Liver (tissue), 9 donors: Measurements from ENCODE around the gene ADRA2B. TPM values are rescaled to one million over a fixed set of nuclear protein-coding genes. Genes with fewer than 3 reads are reported as not detected.

Experiments used
- DNase-seq: peaks from one replicate; pipeline ENCODE4 v3.0.0-alpha.2; 2017; ENCODE audit warnings: low spot score
- H3K27ac ChIP-seq, 2 donors: one replicate each; pipeline ENCODE4 v1.7.0; 2013; ENCODE audit warnings: inconsistent platforms in 2 of 2, low read length in 2 of 2, control low read depth in 1 of 2, low read depth in 1 of 2, mild to moderate bottlenecking in 1 of 2
- H3K27me3 ChIP-seq, 4 donors: one replicate each; pipeline versions ENCODE4 v1.6.1 to v1.7.0; 2013; ENCODE audit warnings: low read length in 3 of 4, inconsistent platforms in 1 of 4, mild to moderate bottlenecking in 1 of 4, moderate library complexity in 1 of 4; ENCODE audit not compliant: control insufficient read depth in 4 of 4, insufficient read depth in 4 of 4
- H3K36me3 ChIP-seq, 4 donors: one replicate each; pipeline versions ENCODE4 v1.6.1 to v1.7.0; 2013; ENCODE audit warnings: low read length in 3 of 4, mild to moderate bottlenecking in 3 of 4, low read depth in 1 of 4, moderate library complexity in 1 of 4; ENCODE audit not compliant: control insufficient read depth in 4 of 4, insufficient read depth in 3 of 4
- H3K4me1 ChIP-seq, 4 donors: one replicate each; pipeline versions ENCODE4 v1.6.1 to v1.7.0; 2013; ENCODE audit warnings: low read length in 3 of 4, mild to moderate bottlenecking in 3 of 4, moderate library complexity in 1 of 4; ENCODE audit not compliant: control insufficient read depth in 4 of 4, insufficient read depth in 4 of 4
- H3K4me3 ChIP-seq, 3 donors: one replicate each; pipeline versions ENCODE4 v1.6.1 to v1.7.0; 2013; ENCODE audit warnings: low read length in 3 of 3, control low read depth in 1 of 3, low read depth in 1 of 3, mild to moderate bottlenecking in 1 of 3
- H3K9ac ChIP-seq, 2 donors: one replicate each; pipeline ENCODE4 v1.7.0; 2013; ENCODE audit warnings: low read length in 2 of 2, mild to moderate bottlenecking in 2 of 2, moderate library complexity in 2 of 2, control low read depth in 1 of 2, low read depth in 1 of 2
- H3K9me3 ChIP-seq, 4 donors: one replicate each; pipeline versions ENCODE4 v1.6.1 to v1.7.0; 2013; ENCODE audit warnings: low read length in 3 of 4; ENCODE audit not compliant: control insufficient read depth in 4 of 4
- CTCF ChIP-seq: fragments of 150-350 bp; IDR thresholded peaks from 2 replicates; pipeline ENCODE4 v1.5.1; 2017; ENCODE audit warnings: improper control_type of control experiment, low read depth, low read length; ENCODE audit not compliant: missing input control
- EGR1 ChIP-seq, 2 donors: IDR thresholded peaks; 2 replicates each; pipeline ENCODE4 v1.6.1; 2016 to 2018; ENCODE audit warnings: antibody characterized with exemption in 2 of 2, low read depth in 2 of 2
- HNF4A ChIP-seq, 2 donors: conservative IDR thresholded peaks; 2 replicates each; pipeline ENCODE4 v1.6.1; 2016; ENCODE audit warnings: antibody characterized with exemption in 2 of 2, mild to moderate bottlenecking in 2 of 2
- HNF4G ChIP-seq: IDR thresholded peaks from 2 replicates; pipeline ENCODE4 v1.6.1; 2016; ENCODE audit warnings: antibody characterized with exemption
- MAX ChIP-seq: IDR thresholded peaks from 2 replicates; pipeline ENCODE4 v1.6.1; 2016; ENCODE audit warnings: antibody characterized with exemption
- REST ChIP-seq: IDR thresholded peaks from 2 replicates; pipeline ENCODE4 v1.6.1; 2016; ENCODE audit warnings: antibody characterized with exemption, mild to moderate bottlenecking
- SP1 ChIP-seq: IDR thresholded peaks from 2 replicates; pipeline ENCODE4 v1.6.1; 2018; ENCODE audit warnings: antibody characterized with exemption, mild to moderate bottlenecking
- TAF1 ChIP-seq: conservative IDR thresholded peaks from 2 replicates; pipeline ENCODE4 v1.6.1; 2016; ENCODE audit warnings: antibody characterized with exemption, mild to moderate bottlenecking
- YY1 ChIP-seq: IDR thresholded peaks from 2 replicates; pipeline ENCODE4 v1.6.1; 2016; ENCODE audit warnings: antibody characterized with exemption, mild to moderate bottlenecking
- WGBS: extraction: QIAGEN DNeasy Blood & Tissue Kit; methylation state at CpG from one replicate; pipeline ENCODE4 v1.1.7; 2013; 5-methylcytosine and 5-hydroxymethylcytosine counted together
- polyA plus RNA-seq, 2 donors: library from polyadenylated mRNA; stranded (reverse) in 1 of 2; unstranded in 1 of 2; fragments of 200-250 nt in 1 of 2; fragments of >200 nt in 1 of 2; fragmentation: Nextera tagmentation in 1 of 2; extraction: Ambion mirVana in 1 of 2; gene quantifications; one replicate each; pipeline versions ENCODE4 v1.2.1 to v1.2.3, GENCODE V29; 2013 to 2015
- total RNA-seq, 2 donors: library from RNA; depleted of rRNA; stranded (reverse); fragments of >200 nt; gene quantifications; one replicate each; pipeline ENCODE4 v1.2.3, GENCODE V29; 2014
- donor health status: healthy.
- donor health status: healthy.
- donor health status: healthy.
- donor health status: healthy.
- donor health status: healthy.

ADRA2B gene
- total and polyA plus RNA-seq, 4 donors: 1.3 to 8.6 (median 3.0) TPM

- no peak for TF ChIP-seq CTCF
- TF ChIP-seq SP1: no peak
- TF ChIP-seq HNF4G: no peak
- no peak for TF ChIP-seq TAF1
Measured at GRCh38 chr2:96137321-96138178, 21.2 kb upstream of the ADRA2B start (continued).

GRCh38 chr2:96136129-96136720, 19.9 kb upstream of the ADRA2B start:
- Histone ChIP-seq H3K9me3 (no peaks in the 10 kb centered on the region), H3K4me3 (no peak overlapping the region), H3K9ac (no peak overlapping the region), H3K4me1 (no peaks in the 10 kb centered on the region), H3K36me3 (no peaks in the 10 kb centered on the region), H3K27me3 (no peaks in the 10 kb centered on the region), H3K27ac (no peak overlapping the region)
- no peak for DNase-seq
- 89% methylated on average over 8 of the region's 8 CpGs for WGBS
- TF ChIP-seq HNF4A (conservative IDR thresholded peaks at IDR 0.05) (no peak), SP1 (no peak), MAX (no peak), EGR1 (IDR thresholded peaks at IDR 0.05; ENCODE audit: low read depth in 2 of 2) (no peak), REST (no peak)

- no peak overlapping the region for H3K27ac ChIP-seq
- DNase-seq: no peak
- no peaks in the 10 kb centered on the region for H3K4me1 ChIP-seq
- WGBS: 82% methylated on average over 5 of the region's 5 CpGs
- no peak overlapping the region for H3K9ac ChIP-seq
- H3K27me3 ChIP-seq: no peaks in the 10 kb centered on the region
- H3K9me3 ChIP-seq: no peaks in the 10 kb centered on the region
- H3K36me3 ChIP-seq: no peaks in the 10 kb centered on the region
- H3K4me3 ChIP-seq: no peak overlapping the region
- TF ChIP-seq HNF4G (no peak), YY1 (no peak)
Measured at GRCh38 chr2:96135621-96136020, 19.2 kb upstream of the ADRA2B start.
